GM18498 (cell line): ENCODE results near the gene CREBBP.

Experiments used
- ATAC-seq: cut with Tn5 transposase; IDR thresholded peaks from one replicate; pipeline ENCODE4 v1.9.1; 2021; ENCODE audit warnings: mild to moderate bottlenecking, moderate library complexity; ENCODE audit not compliant: unreplicated experiment

The CREBBP gene

DNA sequence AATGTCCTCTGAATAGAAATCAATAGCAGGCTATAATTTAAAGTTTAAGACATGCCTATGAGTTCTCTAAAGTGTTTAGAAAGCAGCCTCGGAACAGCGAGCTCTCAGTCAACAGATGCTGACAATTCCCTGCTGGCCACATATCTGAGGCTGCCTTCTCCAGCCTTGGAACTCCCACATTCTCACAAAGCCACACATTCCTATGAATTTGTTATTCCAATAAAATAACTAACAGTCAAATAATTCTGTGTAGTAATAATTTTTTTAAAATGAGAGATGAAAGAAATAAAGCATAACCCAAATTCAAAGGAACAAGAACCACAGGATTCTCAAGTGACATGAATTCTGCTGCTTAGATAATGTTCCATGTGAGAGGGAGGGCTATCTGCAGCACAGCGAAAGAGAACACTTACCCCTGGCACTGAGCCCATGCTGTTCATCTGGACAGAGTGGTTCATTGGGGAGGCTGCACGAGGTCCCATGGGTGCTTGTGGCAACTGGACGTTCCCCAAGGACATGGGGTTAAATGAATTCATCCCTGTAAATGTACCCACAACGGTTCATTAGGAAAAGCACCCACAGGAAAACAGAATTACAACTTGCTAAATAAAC is 106.3 kb downstream of the CREBBP start:
- ATAC-seq, result no peak

DNA sequence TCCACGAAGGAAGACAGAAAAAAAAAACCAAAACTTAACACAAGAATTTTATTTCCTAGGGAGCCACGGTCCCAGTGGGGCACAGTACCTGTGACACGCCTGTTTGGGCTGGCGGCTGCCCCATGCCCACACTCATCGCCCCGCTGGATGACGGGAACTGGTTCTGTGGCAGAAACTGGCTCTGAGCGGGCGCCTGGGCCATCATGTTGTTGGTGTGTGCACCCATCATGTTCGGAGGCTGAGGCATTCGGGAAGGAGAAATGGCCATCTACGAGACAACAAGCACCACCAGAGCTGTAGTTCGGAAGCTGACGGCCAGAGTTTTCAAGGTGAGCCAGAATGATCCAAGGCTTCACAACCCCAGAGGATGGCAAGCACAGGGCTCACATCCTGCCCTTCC is 106.8 kb downstream of the CREBBP start:
- ATAC-seq, result no peak

DNA sequence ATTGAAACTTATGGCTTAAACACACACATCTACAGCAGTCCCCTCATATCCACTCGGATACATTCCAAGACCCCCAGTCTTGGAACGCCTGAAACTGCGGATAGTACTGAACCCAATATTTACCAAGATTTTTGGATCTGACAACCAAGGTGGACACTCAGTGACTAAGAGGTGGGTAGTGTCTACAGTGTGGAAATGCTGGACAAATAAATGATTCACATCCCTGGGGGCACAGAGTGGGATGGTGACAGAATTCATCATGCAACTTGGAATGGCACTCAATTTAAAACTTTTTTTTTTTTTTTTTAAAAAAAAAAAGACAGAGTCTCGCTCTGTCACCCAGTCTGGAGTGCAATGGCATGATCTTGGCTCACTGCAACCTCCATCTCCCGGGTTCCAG is 109.0 kb downstream of the CREBBP start:
- no peak for ATAC-seq

DNA sequence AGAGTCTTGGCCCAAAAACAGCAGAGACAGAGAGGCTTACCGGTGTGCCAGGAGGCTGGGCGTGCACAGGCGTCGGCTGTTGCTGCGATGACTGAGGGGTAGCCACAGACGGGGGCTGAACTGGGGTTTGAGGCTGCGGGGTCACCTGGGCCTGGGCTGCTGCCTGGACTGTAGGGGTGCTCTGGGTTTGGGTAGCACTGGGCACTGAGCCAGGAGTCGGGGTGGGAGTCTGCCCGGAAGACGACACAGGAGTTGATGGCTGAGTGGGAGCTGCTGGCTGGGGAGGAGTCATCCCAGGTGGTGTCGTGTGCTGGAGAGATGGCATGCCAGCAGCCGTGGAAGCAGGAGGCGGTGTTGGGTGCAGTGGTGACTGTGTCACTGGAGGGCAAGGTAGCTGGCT is 110.0 kb downstream of the CREBBP start:
- no peak for ATAC-seq

DNA sequence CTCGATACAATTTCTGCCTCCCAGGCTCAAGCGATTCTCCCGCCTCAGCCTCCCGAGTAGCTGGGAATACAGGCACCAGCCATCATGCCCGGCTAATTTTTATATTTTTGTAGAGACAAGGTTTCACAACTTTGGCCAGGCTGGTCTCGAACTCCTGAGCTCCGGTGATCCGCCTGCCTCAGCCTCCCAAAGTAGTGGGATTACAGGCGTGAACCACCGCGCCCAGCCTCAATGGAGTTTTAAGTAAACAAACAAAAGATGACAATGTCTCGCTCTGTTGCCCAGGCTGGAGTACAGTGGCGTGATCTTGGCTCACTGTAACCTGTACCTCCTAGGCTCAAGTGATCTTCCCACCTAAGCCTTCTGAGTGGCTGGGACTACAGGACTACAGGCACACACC is 110.6 kb downstream of the CREBBP start:
- ATAC-seq, result no peak

DNA sequence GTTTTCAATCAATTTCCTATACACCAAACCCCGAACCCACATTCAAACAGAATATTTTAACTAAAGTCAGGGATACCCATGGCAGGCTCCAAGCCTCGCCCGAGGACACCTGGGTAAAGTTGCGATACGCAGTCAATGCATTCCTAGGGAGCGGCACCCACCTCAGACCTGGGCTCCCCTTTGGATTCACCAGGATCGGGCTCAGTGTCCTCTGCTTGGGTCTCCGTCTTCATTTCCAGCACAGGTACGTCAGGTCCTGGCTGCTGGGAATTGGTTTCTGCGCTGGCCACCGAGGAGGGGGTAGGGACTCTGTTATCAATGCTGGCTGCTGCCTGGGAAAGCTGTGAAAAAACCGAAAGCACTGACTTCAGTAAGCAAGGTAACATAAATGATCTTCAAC is 111.5 kb downstream of the CREBBP start:
- ATAC-seq, result no peak

DNA sequence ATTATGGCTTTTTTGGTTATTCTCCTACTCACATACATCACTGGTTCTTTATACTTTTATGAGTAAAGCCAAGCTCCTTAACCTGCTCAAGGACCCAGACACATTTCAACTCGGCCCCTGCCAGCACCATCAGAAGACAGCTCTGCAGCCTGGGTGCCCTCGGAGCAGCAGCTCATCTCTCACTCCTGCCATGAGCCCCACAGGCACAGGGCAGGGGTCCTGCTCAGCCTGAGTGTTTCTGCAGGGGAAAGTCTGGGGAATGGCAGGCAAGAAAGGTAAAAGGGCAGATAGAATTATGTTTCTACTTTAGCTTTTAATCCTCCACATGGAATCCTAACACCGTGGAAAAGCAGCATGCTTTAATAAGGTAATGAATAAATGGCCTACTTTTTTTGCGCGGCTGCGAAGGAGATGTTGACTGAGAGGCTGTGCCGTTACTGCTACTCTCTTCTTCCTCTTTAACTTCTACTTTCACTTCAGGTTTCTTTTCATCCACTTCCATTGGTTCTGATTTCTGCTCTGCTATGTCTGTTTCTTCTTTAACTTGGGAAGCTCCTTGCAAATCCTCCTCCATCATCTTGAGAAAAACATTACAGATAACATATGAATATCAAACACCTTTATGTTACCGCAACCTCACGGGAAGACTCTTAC is 113.1 kb downstream of the CREBBP start:
- ATAC-seq, result no peak

DNA sequence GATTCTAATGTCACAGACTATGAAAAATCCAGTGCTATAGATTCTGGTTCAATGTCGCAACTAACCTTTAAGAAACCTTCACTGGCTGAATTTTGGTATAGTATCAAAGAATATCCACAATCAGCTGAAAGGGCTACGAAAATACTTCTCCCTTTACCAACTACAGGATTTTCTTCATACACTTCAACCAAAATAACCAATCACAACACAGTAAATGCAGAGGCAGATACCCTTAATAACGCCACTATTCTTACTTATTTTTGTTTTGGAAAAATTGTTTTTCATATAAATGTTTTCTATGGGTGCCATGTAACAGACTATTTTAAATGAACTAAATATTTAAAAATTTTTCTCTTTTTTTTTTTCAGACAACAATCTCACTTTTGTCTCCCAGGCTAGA is 114.3 kb downstream of the CREBBP start:
- ATAC-seq, result no peak

DNA sequence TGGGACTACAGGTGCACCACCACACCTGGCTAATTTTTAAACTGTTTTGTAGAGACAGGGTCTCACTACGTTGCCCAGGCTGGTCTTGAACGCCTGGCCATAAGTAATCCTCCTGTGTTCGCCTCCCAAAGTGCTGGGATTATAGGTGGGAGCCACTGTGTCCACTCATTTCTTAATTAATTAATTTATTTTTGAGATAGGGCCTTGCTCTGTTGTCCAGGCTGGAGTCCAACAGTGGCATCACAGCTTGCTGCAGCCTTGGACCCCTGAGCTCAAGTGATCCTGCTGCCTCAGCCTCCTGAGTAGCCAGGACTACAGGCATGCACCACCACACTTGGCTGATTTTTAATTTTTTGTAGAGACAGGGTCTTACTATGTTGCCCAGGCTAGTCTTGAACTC is 116.1 kb downstream of the CREBBP start:
- ATAC-seq, result no peak

DNA sequence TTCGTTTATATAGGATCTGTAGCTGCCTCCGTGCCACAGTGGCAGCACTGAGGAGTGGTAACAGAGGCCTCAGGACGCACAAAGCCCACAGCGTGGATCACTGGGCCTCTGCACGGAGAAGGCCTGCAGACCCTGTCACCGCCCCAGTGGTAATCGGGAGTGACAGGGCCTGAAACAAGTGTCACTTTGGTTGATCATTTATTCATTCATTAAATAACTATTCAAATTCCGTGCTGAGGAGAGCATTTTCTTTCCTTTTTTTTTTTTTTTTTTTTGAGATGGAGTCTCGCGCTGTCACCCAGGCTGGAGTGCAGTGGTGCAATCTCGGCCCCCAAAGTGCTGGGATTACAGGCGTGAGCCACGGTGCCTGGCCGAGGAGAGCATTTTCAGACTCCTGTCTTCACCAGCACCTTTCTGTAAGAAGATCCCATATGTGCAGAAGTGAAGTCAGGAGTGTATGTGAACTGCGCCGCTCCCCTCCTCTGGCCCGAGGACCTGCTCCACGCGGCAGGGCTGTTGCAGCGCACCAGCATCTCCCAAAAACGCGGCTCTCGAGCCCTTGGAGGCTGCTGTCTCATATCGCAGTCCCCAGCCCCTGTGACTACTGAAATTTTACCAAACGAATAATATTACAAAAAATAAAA is 118.3 kb downstream of the CREBBP start:
- no peak for ATAC-seq

DNA sequence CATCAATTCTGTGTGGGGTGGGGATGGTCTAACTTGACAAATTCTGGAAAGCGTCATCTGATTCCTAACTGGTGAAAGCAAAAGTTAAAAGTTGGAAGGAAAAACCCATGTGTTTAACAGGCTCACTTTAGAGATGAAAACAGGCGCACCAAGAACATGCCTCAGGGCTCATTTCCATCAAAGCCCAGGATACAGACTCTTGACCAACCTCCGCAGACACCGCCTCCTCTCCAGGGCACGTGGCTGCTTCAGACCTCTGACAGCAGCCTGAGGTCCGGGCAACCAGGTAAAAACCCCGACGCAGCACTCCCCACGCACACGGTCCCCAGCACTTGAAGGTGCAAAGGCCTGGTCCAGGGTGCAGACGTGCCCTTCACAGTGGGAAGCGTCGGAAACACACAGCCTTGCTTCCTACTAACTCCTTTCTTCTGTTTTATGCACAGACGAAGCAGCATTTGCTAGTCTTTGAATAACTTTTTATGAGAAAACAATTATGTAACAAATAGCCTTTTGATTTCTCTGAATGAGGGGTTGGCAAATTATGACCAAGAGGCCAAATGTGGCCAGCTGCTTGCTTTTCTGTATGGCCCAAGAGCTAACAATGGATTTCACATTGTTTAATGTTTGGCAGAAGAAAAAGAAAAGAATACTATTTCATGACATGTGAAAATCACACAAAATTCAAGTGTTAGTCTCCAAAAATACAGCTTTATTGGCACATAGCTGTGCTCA is 119.0 kb downstream of the CREBBP start:
- ATAC-seq, result no peak

DNA sequence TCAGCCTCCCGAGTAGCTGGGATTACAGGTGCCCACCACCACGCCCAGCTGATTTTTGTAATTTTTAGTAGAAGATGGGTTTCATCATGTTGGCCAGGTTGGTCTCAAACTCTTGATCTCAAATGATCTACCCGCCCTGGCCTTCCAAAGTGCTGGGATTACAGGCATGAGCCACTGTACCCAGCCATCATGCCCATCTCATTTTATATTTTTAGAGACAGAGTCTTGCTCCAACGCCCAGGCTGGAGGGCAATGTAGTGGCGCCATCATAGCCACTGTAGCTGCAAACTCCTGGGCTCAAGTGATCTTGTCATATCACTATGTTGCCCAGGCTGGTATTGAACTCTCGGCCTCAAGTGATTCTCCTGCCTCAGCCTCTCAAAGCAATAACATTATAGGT is 120.0 kb downstream of the CREBBP start:
- ATAC-seq, result no peak

DNA sequence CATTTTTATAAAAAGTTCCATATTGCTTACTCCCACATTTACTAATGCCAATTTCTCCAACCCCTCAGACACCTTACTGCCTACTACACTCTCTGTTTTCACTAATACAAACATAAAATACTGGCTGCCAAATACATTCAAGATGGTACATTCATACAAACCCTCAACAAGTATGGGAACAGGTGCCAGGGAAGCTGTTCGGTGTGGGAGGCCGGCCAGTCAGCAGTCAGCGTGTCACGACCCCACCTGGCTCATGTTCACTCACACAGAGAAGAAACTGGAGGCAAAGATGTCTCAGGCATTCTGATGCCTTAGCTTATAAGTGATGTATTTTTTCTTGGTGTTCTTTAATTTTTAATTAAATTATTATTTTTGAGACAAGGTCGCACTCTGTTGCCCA is 120.8 kb downstream of the CREBBP start:
- no peak for ATAC-seq

DNA sequence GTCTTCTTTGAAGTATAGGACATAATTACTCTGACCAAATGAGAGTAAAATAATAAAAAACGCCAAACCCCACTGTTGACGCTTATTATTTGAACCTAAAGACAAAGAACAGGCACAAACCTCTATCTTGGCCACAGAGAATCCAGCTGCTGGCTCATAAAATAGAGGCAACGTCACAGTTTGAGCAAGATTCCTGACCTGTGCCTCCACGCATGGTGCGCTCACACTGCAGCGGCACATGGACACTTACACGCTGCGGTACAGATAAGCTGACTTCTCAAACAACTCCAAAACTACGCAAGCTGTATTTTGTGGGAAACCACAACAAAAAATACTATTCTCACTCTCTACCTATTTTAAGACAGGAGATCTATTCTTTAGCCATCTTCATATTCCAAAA is 124.4 kb downstream of the CREBBP start:
- no peak for ATAC-seq

DNA sequence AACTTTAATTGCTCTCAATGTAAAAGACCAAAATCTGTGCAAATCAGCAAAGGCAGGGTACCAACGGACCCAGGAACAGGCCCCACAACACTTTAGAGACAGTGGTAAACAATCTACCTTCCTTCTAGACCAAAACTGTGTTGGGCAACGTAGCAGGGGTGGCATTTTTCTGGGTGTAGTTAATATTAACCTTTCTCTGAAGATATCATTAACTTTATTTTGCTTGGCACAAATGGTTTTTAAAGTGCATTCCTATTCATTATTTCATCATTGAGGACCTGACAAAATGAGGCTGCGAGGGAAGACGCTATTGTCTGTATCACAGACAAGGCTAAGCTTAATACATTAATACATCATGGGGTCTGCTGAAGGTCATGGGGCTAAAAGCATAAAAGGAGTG is 125.3 kb downstream of the CREBBP start:
- ATAC-seq, result no peak

DNA sequence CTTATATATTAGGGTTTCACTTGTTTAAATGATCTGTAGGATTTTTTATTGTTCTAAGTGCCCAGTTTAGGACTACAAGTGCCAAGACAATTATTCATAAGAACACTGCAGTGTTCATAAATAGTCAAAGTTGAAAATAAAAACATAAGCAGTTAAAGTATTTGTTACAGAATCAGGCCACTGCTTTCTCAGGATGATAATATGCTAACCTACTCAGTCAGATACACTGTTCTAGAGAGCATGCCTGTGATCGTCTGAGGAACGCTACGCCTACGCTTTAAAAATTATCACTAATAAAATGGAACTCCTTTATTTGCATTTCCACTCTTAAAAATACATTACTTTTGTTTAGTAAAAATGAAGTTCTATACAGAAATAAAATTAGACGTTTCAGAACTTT is 125.7 kb downstream of the CREBBP start:
- no peak for ATAC-seq

DNA sequence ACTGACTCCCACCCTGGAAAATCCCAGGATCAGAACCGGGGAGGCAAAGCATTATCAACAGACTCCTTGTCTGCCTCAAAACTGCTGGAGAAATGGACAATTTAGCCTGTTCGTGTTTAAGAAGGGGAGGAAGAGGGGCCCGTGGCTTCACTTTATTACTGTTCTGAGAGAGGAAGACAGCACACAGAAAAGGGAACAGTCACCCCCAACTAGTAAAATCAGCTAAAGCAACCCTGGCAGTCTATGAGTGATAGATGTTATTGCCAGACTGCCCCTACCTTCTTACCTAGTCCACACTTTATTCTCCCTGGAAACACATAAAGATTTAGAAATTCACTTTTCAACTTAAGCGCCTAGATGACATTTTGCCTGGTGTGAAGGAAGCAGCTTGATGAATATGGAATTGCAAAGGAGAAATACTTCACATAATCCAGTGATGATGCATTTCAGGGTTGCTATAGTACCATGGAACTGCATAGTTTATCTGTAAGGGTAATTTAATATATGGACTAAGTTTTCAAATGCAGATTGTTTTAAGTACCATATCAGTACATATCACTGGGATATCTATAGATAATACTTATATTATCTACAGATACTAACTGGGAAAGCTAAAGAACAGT is 126.3 kb downstream of the CREBBP start:
- no peak for ATAC-seq

DNA sequence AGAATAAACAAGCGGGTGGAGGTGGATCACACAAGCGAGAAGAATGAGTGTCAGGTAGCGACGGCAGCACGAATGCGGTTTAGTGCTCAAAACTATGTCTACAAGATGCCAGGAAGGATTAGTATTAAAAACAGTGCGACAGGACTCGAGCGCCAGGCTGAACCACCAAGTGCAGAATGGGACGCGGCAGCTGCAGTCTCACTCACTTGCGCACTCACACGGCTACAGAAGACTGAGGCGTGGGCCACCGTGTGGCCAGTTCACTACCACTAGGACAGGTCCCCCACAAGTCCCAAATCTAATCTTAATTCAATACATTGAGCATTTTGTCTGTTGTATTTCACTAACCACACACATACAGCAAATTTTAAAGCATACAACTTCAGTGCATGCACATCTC is 127.5 kb downstream of the CREBBP start:
- no peak for ATAC-seq

DNA sequence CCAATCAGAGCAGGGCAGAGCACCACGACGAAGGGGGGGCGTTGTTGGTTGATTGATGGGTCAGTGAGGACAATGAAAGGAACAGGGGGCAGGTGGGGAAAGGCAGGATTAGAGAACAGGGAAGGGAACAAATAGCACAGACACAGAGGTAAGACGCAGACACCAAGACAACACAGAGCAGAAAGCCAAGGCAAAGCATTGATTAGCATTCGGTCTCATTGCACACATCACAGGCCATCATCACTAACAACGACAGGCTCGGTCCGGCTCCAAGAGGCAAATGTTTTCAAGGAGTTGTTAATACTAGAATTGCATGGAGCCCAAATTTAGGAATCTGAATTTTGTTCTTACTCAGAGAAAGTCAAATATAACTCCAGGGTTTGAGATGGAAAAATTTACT is 128.6 kb downstream of the CREBBP start:
- no peak for ATAC-seq

DNA sequence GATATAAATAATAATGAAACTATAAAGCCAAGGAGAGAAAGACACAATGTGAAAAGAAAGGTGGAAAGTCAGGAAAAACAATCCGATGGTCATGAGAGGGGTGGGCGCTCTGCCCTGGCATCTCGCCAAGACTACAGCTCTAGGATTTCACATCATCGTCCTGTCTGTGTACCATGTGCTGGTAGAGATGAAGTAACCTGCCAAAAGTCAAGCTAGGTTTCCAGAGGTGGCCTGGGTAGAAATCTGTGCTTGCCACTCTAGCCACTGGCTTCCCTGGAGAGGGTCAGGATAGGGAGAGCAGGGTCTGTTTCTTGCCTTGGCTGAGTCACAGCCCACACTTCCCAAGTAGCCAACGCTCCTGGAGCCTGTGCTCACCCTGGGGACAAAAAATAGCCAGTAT is 132.2 kb downstream of the CREBBP start:
- no peak for ATAC-seq

DNA sequence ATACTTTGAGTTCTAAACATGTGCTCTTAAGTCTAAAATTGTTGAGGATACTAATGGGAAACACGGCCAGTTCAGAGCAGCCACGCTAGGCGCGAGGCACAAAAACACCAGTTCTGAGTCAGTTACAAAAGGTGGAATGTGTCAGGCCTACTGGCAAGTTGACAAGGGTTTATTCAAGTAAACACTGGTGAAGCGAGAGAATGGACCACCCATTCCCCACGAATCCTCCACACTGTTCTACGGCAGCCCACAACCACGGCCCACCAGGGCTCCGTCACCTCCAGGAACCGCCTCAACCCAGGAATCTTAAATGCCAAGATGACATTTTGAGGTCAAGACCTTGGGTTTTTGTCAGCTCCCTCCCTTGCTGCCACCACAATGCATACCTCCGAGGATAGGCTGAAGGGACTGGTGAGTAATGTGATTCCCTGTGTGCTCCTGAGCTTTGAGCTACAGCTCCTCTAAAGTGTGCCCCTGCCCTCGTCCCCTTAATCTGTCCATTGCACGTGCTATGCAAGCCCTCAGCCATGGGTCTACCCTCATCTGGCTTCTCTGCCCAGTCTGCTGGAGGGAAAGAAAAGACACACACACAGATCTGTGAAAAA is 134.7 kb downstream of the CREBBP start:
- no peak for ATAC-seq
